Spinal cord (tissue), 10 donors: Measurements from ENCODE around the gene PLCL1. TPM values are rescaled to one million over a fixed set of nuclear protein-coding genes. Genes with fewer than 3 reads are reported as not detected.
"Not testable (repeated sequence)": the region's sequence is repeated elsewhere in the genome, so short reads cannot be mapped to it uniquely, and the experiment has no call there.

ENCODE experiments used
- DNase-seq, 6 donors: peaks; one replicate each; pipeline versions ENCODE4 v3.0.0 to v3.0.0-alpha.2; 2013 to 2015; ENCODE audit warnings: low spot score in 6 of 6, low read depth in 4 of 6
- H3K27ac ChIP-seq: one replicate; pipeline ENCODE4 v1.5.1; 2013; ENCODE audit warnings: low read depth, low read length, control low read depth
- H3K27me3 ChIP-seq: one replicate; pipeline ENCODE4 v1.6.1; 2013; ENCODE audit warnings: low read length; ENCODE audit not compliant: control insufficient read depth, insufficient read depth
- H3K36me3 ChIP-seq: one replicate; pipeline ENCODE4 v1.6.1; 2013; ENCODE audit warnings: low read length; ENCODE audit not compliant: control insufficient read depth, insufficient read depth
- H3K4me1 ChIP-seq: one replicate; pipeline ENCODE4 v1.6.1; 2013; ENCODE audit warnings: low read length; ENCODE audit not compliant: control insufficient read depth, insufficient read depth
- H3K4me3 ChIP-seq: one replicate; pipeline ENCODE4 v1.5.1; 2013; ENCODE audit warnings: low read depth, low read length, control low read depth
- H3K9me3 ChIP-seq: one replicate; pipeline ENCODE4 v1.6.1; 2013; ENCODE audit warnings: low read length; ENCODE audit not compliant: control insufficient read depth, insufficient read depth
- WGBS: methylation state at CpG from one replicate; pipeline ENCODE4 v1.1.5; 2013; ENCODE audit warnings: missing lambda C conversion rate; ENCODE audit not compliant: insufficient coverage; 5-methylcytosine and 5-hydroxymethylcytosine counted together
- polyA plus RNA-seq, 2 donors: library from polyadenylated mRNA; unstranded; fragments of 120-200 nt; gene quantifications; one replicate each; pipeline ENCODE4 v1.2.1, GENCODE V29; 2013; ENCODE audit not compliant: insufficient read length in 2 of 2
- total RNA-seq, 2 donors: library from RNA; depleted of rRNA in 1 of 2; stranded (reverse); fragments of 120-200 nt in 1 of 2; fragments of >200 nt in 1 of 2; gene quantifications; one replicate each; pipeline versions ENCODE4 v1.2.3 to v1.2.4, GENCODE V29; 2013 to 2014
- donor health status: healthy.

Gene PLCL1
- total and polyA plus RNA-seq, 4 donors = 9.5 to 22.0 (median 13.5) TPM

- no peak for DNase-seq
- no peaks in the 10 kb centered on the region for H3K36me3 ChIP-seq
- H3K4me1 ChIP-seq = no peaks in the 10 kb centered on the region
- no peaks in the 10 kb centered on the region for H3K27me3 ChIP-seq
- no peak overlapping the region for H3K27ac ChIP-seq
- no peaks in the 10 kb centered on the region for H3K9me3 ChIP-seq
- H3K4me3 ChIP-seq = no peak overlapping the region
- WGBS = no CpG with 5 or more reads among the region's 1 CpG
These were observed 24.2 kb downstream of the PLCL1 start for GRCh38 chr2:197828464-197829135.

GRCh38 chr2:197834771-197835170, 30.4 kb downstream of the PLCL1 start:
- no CpG with 5 or more reads among the region's 2 CpGs for WGBS
- H3K4me1 ChIP-seq, DNase-seq, H3K9me3 ChIP-seq, H3K36me3 ChIP-seq, H3K27me3 ChIP-seq, H3K4me3 ChIP-seq, H3K27ac ChIP-seq: not testable (repeated sequence)

GRCh38 chr2:197835293-197835692, 30.9 kb downstream of the PLCL1 start:
- Histone ChIP-seq H3K9me3 (no peaks in the 10 kb centered on the region), H3K4me3 (no peak overlapping the region), H3K27ac (no peak overlapping the region), H3K27me3 (no peaks in the 10 kb centered on the region), H3K4me1 (no peaks in the 10 kb centered on the region), H3K36me3 (no peaks in the 10 kb centered on the region)
- DNase-seq = no peak
- WGBS = no CpG with 5 or more reads among the region's 4 CpGs

- Histone ChIP-seq H3K4me1 (no peaks in the 10 kb centered on the region), H3K36me3 (no peaks in the 10 kb centered on the region), H3K27me3 (no peaks in the 10 kb centered on the region), H3K27ac (no peak overlapping the region), H3K4me3 (no peak overlapping the region), H3K9me3 (no peaks in the 10 kb centered on the region)
- DNase-seq = peak in 1 of 6 donors; percentile 9
- WGBS = 60% methylated on average over 1 of the region's 5 CpGs
These were observed 33.6 kb downstream of the PLCL1 start for GRCh38 chr2:197838036-197838435.

- Histone ChIP-seq H3K27ac (no peak overlapping the region), H3K4me3 (no peak overlapping the region)
- WGBS = no CpG with 5 or more reads among the region's 2 CpGs
These were observed 34.2 kb downstream of the PLCL1 start for GRCh38 chr2:197838579-197838978.

GRCh38 chr2:197839327-197839726, 34.9 kb downstream of the PLCL1 start:
- H3K27me3 ChIP-seq = no peaks in the 10 kb centered on the region
- no peak overlapping the region for H3K4me3 ChIP-seq
- no peak overlapping the region for H3K27ac ChIP-seq
- no peaks in the 10 kb centered on the region for H3K36me3 ChIP-seq
- no peaks in the 10 kb centered on the region for H3K4me1 ChIP-seq
- no peak for DNase-seq
- H3K9me3 ChIP-seq = no peaks in the 10 kb centered on the region
- WGBS = 86% methylated on average over 2 of the region's 5 CpGs

More at GRCh38 chr2:197838579-197838978, 34.2 kb downstream of the PLCL1 start:
- no peak for DNase-seq
- Histone ChIP-seq H3K36me3 (no peaks in the 10 kb centered on the region), H3K4me1 (no peaks in the 10 kb centered on the region), H3K27me3 (no peaks in the 10 kb centered on the region), H3K9me3 (no peaks in the 10 kb centered on the region)

- Histone ChIP-seq H3K36me3 (no peaks in the 10 kb centered on the region), H3K4me1 (no peaks in the 10 kb centered on the region), H3K27ac (no peak overlapping the region), H3K4me3 (no peak overlapping the region), H3K9me3 (no peaks in the 10 kb centered on the region), H3K27me3 (no peaks in the 10 kb centered on the region)
- DNase-seq = peak in 1 of 6 donors; percentile 25
These were observed 35.5 kb downstream of the PLCL1 start for GRCh38 chr2:197839856-197840255.

GRCh38 chr2:197846128-197846527, 41.7 kb downstream of the PLCL1 start:
- H3K27me3 ChIP-seq = no peaks in the 10 kb centered on the region
- DNase-seq = no peak
- no peaks in the 10 kb centered on the region for H3K4me1 ChIP-seq
- 100% methylated on average over 2 of the region's 2 CpGs for WGBS
- H3K36me3 ChIP-seq = no peaks in the 10 kb centered on the region
- no peak overlapping the region for H3K27ac ChIP-seq
- no peak overlapping the region for H3K4me3 ChIP-seq
- no peaks in the 10 kb centered on the region for H3K9me3 ChIP-seq

- H3K27ac ChIP-seq = no peak overlapping the region
- no peaks in the 10 kb centered on the region for H3K27me3 ChIP-seq
- WGBS = no CpG with 5 or more reads among the region's 3 CpGs
- no peak for DNase-seq
- H3K36me3 ChIP-seq = no peaks in the 10 kb centered on the region
- H3K9me3 ChIP-seq = no peaks in the 10 kb centered on the region
- H3K4me1 ChIP-seq = no peaks in the 10 kb centered on the region
- no peak overlapping the region for H3K4me3 ChIP-seq
These were observed 42.4 kb downstream of the PLCL1 start for GRCh38 chr2:197846777-197847176.

GRCh38 chr2:197847651-197848401, 43.4 kb downstream of the PLCL1 start:
- Histone ChIP-seq H3K4me3 (no peak overlapping the region), H3K4me1 (no peaks in the 10 kb centered on the region), H3K36me3 (no peaks in the 10 kb centered on the region), H3K9me3 (no peaks in the 10 kb centered on the region), H3K27ac (no peak overlapping the region), H3K27me3 (no peaks in the 10 kb centered on the region)
- WGBS = 73% methylated on average over 6 of the region's 7 CpGs
- DNase-seq = peak in 1 of 6 donors; percentile 18
